GM19238 (cell line): ENCODE data around the gene GPC6.

Experiments used
- DNase-seq: peaks from one replicate; pipeline ENCODE4 v3.0.0; 2011; ENCODE audit warnings: low spot score; ENCODE audit not compliant: insufficient read length

Gene GPC6

DNA sequence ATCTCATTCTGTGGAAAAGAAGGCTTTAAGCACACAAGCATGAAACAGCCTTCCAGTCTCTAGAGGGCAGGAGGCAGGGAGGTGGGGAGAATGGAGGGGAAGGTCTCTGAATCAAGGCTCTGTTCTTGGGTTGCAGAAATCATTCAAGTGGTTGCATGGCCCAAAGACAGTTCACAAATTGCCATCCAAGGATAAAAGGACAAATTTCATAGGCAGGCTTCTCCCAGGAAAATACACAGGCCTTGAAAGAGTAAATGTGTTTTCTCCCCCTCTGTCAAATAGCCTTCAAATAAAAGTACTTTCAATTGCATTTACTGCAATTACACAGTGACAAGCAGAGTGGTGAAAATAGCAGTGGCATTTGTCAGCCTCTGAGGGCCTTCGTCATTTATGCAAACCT, 802.0 kb downstream of the GPC6 start:
- DNase-seq, result no peak

DNA sequence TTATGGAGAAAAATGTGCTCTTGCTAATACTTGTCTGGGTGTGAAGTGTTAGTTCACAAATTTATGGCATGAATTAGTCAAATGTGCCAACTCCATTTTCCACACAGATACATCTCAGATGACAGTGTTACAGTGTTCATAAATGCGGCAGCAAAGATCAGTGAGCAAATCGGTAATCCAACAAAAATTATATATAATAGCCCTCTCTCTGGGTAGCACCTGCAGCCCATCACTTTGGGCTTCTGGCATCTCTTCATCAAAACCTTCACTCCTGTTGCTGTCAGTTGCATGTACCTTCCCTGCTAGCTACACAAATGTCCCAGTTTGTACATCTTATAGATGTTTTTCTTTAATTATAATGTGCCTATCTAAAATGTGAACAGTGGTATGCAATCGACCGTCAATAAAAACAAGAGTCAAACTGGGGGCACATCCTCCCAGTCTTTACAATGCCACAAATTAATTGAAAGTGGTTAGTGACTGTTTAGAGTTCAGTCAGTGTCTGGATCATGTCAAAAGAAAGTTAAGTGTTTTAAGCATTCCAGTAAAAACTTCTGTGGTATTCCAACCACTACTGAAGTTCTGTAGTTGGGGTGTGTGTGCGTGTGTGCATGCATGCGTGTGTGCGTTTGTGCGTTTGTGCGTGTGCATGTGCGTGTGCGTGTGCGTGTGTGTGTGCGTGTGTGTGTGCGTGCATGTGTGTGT, 804.0 kb downstream of the GPC6 start:
- DNase-seq, result no peak

DNA sequence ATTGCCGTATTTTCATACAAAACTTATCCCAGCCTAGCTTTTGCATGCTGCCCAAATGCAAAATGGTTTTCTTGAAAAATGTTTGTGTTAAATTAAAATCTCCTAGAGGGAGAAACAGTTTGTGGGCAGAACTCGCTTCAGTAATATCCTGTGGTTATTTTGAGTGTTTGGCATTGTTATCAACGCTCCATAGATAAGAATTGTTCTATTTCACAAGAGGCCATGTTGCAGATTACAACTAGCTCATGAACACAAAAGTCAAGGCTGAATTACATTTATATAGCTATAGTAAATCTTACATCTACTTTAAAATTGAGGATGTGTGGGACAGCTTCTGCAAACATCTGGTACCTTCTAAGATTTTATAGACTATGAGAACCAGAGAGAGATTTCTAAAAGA, 805.0 kb downstream of the GPC6 start:
- no peak for DNase-seq

DNA sequence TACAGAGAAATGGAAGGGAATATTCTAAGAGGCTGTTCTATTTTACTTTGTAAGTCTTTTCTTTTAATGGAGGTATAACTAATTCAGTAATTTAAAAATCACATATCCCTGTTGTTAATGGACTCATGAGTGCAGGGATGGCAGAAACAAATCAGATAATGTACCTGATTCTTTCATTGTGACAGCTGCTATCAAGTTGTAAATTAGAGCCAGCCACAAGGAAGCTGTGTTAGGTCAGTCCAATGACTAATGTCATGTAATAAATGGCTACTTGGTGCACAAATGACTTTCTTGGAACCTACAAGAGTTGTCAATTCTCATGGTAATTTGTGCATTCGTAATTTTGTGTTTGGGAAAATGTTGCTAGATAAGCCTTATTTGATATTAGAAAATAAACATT, 806.5 kb downstream of the GPC6 start:
- DNase-seq, result no peak

DNA sequence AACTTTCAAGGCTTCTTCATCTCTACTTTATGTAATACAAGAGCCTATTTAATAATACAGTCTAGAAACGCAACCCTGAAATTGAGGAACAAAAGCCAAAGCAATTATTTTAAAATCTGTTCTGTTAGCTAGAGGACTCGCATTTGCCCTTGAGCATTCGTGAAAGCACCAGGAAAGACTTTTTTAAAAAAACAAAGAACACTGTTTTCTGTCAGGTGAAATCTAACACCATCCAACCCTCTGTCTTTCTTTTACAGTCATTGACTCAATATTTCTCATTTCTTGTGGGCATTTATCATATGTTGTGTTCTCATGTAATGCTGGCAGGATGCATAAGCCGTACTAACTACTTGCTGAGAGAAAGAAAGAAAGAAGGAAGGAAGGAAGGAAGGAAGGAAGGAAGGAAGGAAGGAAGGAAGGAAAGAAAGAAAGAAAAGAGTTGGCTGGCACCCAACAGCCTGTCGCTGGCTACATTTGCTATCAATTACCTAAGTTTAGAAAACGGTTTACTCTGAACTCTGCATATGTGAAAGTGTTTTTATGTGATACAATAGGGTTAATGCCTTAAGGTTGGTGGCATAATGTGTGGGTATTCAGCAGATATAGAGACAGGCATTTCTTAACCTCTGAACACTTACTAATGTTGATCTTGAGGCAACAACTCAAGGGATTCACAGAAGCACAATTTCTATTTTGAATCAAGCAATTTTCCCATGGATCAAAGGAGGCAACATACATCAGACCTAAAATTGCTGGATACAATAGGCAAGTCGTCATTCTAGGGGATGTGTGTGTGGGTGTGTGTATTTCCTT, 807.4 kb downstream of the GPC6 start:
- DNase-seq, result no peak

DNA sequence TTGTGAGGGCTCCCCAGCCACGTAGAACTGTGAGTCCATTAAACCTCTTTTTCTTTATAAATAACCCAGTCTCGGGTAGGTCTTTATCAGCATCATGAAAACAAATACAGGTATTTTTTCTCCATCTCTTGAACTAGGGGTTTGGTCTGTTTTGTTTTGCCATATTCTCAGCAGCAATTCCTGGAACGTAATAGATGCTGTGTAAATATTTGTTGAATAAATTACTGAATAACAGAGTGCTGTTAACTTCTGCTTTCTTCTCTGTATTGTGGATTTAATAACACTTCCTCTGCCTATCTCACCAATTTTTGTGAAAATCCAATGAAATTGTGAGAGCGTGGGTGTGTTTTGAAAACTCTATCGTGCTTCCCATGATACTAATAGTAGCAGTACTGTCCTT, 823.4 kb downstream of the GPC6 start:
- no peak for DNase-seq

DNA sequence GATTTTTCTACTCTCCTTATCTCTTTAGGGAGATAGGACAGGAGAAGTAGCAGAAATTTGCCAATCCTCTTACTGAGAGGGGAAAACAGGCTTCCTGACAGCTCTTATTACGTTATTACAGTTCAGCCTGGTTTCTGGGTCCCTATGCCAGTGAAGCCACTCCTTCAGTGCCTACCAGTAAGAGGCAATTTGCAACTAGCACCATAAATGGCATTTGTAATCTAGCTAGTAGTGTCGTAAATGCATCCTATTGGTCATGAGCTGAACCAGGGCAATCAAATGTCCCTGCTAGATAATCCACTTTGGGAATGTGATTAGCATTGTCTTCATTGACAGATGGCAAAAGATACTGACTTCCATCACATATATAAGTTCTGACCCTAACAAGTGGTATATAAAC, 824.1 kb downstream of the GPC6 start:
- no peak for DNase-seq

DNA sequence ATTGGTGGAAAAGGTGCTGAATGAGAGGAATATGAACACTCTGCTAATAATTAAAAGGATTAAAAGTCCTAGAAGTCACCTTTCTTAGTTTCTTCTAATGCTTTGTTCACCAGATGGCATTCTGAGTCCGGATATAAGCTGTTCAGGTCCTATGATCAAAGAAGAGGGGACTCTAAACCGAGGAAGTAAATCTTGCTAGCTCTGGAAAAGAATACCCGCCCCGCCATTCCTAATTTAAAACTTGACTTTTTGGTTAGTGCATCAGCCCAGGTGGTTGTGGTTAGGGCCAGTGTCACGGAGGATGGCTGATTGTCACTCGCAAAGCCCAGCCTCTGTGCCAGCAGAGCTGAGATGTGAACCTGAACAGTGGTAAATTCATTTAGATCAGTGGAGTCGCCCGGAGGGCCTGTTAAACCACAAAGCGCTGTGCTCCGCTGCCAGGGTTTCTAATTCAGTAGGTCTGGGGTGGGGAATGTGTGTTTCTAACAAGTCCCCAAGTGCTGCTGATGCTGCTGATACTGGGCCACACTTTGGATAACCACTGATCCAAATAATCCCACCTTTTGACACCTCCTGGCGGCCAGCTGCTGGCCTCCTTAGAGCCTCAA, 827.5 kb downstream of the GPC6 start:
- DNase-seq, result no peak

DNA sequence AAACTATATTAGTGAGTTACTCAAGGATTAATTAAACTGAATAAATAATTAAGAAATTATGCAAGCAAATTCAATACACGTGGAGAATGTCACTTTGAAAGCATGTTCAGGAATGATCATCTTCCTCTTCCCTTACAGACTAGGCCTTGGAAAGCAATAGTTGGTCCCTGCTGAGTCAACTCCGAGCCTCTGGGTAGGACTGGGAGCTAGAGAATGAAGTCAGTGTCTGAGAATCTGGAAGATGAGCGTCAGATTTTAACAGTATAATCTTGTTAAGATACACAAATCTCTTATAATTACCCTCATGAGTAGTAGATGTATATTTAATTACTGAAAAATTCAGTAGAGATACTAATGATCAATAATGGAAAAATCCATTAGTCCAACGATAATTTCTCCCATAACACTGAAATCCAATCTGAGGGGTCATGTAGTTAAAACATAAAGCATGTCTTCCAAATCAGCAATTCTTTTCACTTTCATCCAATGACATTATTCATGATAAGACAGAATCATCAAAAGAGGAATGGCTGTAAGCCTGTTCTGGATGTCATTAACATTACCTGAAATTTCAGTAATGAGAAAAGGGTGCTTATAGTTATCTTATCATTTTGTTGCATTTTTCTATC, 829.9 kb downstream of the GPC6 start:
- no peak for DNase-seq

DNA sequence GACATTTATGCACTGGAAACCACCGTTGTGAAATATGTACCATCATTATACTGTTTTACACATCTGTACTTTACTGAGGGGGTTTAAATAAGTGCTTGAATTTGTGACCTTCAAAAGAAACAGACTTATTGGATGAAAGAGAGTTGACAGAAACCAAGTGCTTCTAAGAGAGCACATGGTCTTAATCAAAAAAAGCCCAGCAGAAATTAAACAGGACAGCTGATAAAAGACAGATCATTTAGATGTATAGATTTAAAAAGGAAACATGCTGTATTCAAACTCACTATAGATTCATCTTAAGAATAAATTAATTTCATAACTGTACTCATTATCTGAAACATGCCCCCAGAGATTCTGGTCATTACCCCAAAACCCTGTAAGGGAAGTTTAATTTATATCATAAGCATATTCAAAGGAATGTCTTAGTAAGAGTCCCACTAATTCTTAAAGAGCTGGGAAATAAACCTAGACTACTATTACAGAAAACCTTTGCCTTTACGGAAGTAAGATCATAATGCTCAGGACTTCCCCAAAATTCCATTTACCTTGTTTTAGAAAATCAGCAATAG, 831.1 kb downstream of the GPC6 start:
- no peak for DNase-seq

DNA sequence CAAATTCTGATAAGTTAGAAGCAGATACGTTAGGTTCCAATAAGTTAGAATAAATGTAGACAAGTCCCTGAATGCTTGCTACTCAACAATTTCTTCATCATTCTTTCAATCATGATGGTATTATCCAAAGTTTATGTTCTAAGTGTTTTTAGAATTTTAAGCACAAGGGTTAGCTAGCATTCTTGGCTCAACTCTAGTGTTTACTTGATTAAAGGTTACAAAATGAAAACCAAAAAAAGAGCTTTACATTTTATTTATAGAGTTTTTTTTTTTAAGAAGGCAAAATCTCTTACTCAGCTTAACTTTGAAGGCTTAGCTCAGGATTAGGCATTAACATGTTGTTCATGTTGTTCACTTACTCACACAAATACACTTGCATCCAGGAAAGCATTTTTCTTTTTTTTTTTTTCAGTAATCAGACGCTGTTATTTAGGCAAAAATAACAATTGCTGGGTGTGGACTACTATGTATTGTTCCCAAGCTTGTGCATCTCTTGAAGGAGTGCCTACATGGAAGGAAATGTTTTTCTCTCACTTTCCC, 832.3 kb downstream of the GPC6 start:
- no peak for DNase-seq

DNA sequence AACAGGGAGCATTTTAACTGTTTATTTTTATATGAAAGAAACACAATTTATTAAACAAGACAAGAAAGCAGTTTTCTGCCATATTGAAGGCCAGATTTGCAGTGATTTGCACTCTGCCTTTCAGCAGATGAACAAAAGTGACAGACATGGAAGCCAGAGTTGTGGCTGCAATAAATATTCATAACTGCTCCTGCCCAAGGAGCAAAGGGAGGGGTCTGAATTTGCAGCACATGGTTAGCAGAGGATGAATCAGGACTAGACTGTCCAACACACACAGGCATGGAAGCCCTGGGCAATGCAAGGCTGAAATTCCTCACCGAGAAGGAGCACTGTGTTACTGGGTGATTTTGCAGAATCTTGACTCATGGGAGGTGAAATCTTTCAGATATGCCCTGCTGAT, 834.7 kb downstream of the GPC6 start:
- DNase-seq, result no peak

DNA sequence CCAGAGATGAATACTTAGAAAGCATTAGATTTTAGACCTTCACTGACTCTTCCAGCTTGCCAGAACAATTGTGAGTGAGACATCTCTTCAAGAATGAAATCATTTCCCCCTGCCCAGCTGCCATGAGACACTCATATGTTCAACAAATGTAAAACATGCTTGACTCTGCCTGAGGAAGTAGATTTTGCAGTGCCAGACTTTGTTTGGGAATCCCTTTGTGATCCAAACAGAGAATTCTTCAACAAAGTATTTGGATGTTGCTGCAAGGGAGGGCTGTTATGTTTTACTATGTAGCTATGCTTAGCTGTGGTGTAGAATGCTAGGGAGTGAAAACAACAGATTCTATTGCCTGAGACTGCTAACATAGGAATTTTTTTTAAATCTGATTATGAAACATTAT, 836.5 kb downstream of the GPC6 start:
- no peak for DNase-seq

DNA sequence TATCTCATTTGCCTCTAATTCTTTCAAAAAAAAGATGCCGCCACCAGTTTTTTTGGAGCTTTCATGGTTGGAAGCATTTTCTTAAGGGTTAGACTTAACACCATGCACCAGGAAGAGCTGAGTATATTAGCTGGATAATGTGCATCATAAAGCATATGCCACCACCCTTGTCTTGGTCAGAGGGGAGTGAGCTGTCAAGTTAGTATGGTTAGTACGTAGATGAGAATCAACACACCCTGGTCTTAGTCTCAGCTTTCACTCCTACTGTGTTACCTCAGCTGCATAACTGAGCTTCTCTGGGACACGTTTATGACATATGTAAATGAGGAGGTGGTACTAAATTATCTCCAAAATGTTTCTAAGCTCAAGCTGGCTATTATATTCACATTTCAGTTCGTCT, 837.2 kb downstream of the GPC6 start:
- DNase-seq, result no peak

DNA sequence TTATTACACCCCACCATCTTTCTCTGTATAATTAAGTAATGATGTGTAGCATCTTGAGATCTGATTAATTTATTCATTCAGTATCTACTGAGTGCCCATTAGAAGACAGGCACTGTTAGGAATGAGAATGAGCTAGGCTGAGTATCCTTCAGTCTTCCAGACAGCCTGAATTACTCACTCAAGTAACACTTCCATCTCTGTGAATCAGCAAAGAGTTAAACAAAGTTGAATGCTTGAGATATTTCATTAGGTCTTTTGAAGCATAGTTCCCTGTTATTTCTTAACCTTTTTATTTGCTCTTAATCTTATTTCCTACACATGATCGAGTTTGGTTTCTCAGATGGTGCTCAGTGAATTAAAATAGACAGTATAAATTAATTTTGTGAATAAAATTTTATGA, 839.1 kb downstream of the GPC6 start:
- DNase-seq, result no peak

DNA sequence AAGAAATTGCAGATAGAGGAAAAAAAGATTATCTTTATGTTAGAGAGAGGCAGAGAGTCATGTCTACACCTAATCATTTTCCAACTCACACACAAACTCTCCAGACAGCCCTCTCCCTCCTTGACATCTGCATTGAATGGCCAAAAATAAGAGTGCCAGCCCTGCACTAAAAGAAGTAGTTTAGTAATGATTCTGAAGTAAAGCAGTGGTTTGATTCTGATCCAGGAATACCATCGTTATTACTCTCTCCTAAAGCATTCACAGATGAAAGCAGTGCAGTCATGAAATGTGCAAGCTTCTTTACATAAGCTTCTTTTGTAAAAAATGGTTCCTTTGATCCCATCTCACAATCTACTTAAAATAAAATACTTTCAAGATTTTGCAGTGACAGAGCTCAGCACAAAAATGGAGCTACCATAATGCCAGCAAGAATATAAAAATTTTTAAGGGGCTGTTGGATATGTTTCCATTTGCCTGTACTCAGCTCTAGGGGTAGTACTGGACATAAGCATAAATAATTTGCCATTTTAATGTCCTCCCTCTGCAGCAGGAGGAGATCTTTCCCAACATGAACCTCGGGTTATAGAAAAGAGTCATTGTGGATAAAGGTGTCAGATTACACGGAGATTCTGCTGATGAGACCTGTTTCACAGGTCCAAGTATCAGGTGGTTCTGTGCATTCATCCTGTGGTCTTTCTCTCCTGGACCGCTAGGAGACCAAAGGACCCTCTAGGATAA, 846.6 kb downstream of the GPC6 start:
- DNase-seq, result no peak

DNA sequence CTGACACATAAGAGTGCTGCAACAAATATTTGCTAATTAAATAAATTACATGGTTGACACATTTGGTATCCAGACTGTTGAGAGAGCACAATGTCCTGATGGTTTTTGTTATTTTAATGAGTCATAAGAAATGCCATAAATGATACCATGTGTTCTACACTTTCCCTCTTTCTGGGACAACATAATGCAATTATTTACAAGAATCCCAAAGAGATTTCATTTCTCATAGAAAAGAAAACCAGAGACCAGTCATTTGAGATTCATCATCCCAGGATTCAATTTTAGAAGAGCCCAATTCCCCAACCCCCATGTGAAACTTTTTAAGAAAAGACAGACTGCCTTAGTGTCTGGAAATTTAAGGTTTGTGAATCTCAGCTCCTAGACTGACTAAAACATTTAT, 853.3 kb downstream of the GPC6 start:
- no peak for DNase-seq

DNA sequence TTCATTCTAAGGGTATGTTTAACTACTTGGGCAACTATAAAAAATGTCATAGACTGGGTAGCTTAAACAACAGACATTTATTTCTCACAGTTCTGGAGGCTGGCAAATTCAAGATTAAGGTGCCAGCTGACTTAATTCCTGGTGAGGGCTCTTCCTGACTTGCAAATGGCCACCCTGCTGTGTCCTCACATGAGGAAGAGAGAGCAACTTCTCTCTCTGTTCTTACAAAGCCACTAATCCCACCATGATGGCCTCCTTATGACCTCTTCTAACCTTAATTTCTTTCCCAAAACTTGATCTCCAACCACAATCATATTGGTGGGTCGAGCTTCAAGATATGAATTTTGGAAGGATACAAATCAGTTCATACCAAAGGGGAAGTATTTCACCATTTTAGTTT, 853.9 kb downstream of the GPC6 start:
- DNase-seq, result no peak

DNA sequence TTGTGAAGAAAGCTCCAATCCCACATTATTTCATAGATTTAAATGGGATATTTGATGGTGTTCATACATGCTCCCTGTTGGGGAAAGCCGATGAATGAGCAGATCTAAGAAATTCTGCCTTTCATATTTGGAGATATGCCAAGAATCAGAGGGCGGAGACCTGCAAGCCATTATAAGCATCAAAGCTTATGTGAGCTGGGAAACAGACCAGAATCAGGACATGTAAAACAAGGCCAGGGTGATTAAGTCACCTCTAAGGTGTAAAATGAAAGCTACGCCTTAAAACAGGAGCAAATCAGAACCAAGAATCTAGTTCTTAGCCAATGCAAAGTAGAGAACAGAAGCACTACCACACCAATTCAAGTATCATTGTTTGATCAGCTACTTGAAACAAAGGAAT, 860.5 kb downstream of the GPC6 start:
- no peak for DNase-seq

DNA sequence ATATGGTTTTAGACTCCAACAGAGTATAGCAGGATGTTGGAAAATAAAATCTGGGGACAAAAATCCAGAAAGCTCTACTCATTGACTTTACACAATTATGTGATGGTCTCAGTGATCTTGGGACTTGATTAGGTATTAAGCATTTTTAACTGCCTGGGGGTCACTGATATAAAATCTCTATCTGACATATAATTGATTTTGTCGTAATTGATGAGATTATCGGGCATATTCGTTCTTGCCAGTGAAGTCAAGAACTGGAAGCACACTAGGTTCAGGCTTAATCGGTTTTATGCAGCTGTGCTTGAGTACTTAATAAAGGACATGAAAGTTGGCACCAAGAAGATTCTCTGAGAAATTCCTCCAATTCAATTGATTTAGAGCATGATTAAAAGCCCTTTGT, 862.1 kb downstream of the GPC6 start:
- DNase-seq, result no peak
